H1 (cell line): Measurements from ENCODE around the gene CYP2A6. TPM values are rescaled to one million over a fixed set of nuclear protein-coding genes. Genes with fewer than 3 reads are reported as not detected.

Experiments
- ASH2L ChIP-seq: fragments of 200-600, 300-600 bp; sonication (generic); IDR thresholded peaks from one replicate; pipeline ENCODE4 v1.7.1; 2017; ENCODE audit warnings: low read length
- BRCA1 ChIP-seq: IDR thresholded peaks from 2 replicates; pipeline ENCODE4 v1.6.1; 2012; ENCODE audit warnings: low read depth, low read length, improper control_type of control experiment
- EGR1 ChIP-seq: IDR thresholded peaks from 2 replicates; pipeline ENCODE4 v1.6.1; 2011; ENCODE audit warnings: low read depth, low read length, borderline replicate concordance
- RAD21 ChIP-seq, 2 experiments: IDR thresholded peaks in 1 of 2; conservative IDR thresholded peaks in 1 of 2; 2 replicates each; pipeline ENCODE4 v1.6.1; 2011; ENCODE audit warnings: low read depth in 2 of 2, low read length in 2 of 2, improper control_type of control experiment in 1 of 2, inconsistent platforms in 1 of 2, mild to moderate bottlenecking in 1 of 2, moderate library complexity in 1 of 2
- SUZ12 ChIP-seq: fragments of 200-600 bp; sonication (generic); IDR thresholded peaks from 2 replicates; pipeline ENCODE4 v1.6.1; 2012; ENCODE audit warnings: mild to moderate bottlenecking, inconsistent platforms, low read length, moderate library complexity, mixed read lengths
- TAF1 ChIP-seq: IDR thresholded peaks from 2 replicates; pipeline ENCODE4 v1.6.1; 2011; ENCODE audit warnings: mild to moderate bottlenecking, low read depth, low read length
- TAF7 ChIP-seq: optimal IDR thresholded peaks from 2 replicates; pipeline ENCODE3; 2011; ENCODE audit warnings: low read depth, mild to moderate bottlenecking, inconsistent platforms, low read length, moderate library complexity, borderline replicate concordance
- polyA plus RNA-seq, 7 experiments: library from polyadenylated mRNA; depleted of rRNA in 3 of 7; stranded (reverse) in 5 of 7; unstranded in 2 of 7; fragments of >200 nt in 5 of 7; fragments of 200-250 nt in 2 of 7; gene quantifications; 1 replicate in 5 of 7; 2 replicates in 1 of 7; 4 replicates in 1 of 7; pipeline versions ENCODE4 v1.2.1 to v1.2.3, GENCODE V29; 2011 to 2013; ENCODE audit warnings: missing spikeins in 2 of 7, mixed read lengths in 2 of 7
- total RNA-seq: library from RNA; stranded (reverse); fragmentation: NEBNext Ultra II Directional; extraction: Animal tissue kit (Norgen Biotek cat#: 25700); gene quantifications from 2 replicates; pipeline ENCODE4 v1.2.1, GENCODE V29; 2021
- TF ChIP-seq, protein P1 (sequence below): fragments of 300-600 bp; sonication (generic); IDR thresholded peaks from 2 replicates; pipeline ENCODE4 v1.7.1; 2012; ENCODE audit warnings: low read length, moderate library complexity, mild to moderate bottlenecking, inconsistent platforms; ENCODE audit not compliant: insufficient replicate concordance
- TF ChIP-seq, protein P2 (sequence below): IDR thresholded peaks from 2 replicates; pipeline ENCODE4 v1.6.1; 2011; ENCODE audit warnings: low read length, improper control_type of control experiment

The CYP2A6 gene
- total and polyA plus RNA-seq, 2 of the 8 experiments (the other 6 are each of a cell fraction or from before 2014, with no cell fraction given), result 0.33 TPM; not detected in 1

DNA sequence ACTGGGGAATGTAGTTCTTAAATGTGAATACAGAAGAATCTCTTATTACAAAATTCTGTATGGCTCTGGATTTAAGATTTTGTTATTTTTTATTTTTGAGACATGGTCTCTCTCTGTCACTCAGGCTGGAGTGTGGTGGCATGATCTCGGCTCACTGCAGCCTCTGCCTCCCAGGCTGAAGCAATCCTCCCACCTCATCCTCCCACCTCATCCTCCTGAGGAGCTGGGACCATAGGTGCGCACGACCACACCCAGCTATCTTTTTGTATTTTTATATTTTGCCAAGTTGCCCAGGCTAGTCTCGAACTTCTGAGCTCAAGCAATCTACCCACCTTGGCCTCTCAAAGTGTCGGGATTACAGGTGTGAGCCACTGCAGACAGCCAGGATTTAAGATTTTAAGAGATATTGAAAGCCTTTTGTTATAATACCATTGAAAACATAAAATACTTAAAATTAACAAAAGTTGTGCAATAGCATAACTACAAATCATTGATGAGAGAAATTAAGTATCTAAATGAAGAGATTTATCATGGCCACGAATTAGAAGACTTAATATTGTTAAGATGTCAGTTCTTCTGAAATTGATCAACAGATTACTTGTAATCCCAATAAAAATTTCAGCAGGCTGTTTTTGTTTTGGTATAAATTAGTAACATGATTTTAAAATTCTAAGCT lies 13.4 kb downstream of the CYP2A6 start (continued):
- TF ChIP-seq, protein P1, sequence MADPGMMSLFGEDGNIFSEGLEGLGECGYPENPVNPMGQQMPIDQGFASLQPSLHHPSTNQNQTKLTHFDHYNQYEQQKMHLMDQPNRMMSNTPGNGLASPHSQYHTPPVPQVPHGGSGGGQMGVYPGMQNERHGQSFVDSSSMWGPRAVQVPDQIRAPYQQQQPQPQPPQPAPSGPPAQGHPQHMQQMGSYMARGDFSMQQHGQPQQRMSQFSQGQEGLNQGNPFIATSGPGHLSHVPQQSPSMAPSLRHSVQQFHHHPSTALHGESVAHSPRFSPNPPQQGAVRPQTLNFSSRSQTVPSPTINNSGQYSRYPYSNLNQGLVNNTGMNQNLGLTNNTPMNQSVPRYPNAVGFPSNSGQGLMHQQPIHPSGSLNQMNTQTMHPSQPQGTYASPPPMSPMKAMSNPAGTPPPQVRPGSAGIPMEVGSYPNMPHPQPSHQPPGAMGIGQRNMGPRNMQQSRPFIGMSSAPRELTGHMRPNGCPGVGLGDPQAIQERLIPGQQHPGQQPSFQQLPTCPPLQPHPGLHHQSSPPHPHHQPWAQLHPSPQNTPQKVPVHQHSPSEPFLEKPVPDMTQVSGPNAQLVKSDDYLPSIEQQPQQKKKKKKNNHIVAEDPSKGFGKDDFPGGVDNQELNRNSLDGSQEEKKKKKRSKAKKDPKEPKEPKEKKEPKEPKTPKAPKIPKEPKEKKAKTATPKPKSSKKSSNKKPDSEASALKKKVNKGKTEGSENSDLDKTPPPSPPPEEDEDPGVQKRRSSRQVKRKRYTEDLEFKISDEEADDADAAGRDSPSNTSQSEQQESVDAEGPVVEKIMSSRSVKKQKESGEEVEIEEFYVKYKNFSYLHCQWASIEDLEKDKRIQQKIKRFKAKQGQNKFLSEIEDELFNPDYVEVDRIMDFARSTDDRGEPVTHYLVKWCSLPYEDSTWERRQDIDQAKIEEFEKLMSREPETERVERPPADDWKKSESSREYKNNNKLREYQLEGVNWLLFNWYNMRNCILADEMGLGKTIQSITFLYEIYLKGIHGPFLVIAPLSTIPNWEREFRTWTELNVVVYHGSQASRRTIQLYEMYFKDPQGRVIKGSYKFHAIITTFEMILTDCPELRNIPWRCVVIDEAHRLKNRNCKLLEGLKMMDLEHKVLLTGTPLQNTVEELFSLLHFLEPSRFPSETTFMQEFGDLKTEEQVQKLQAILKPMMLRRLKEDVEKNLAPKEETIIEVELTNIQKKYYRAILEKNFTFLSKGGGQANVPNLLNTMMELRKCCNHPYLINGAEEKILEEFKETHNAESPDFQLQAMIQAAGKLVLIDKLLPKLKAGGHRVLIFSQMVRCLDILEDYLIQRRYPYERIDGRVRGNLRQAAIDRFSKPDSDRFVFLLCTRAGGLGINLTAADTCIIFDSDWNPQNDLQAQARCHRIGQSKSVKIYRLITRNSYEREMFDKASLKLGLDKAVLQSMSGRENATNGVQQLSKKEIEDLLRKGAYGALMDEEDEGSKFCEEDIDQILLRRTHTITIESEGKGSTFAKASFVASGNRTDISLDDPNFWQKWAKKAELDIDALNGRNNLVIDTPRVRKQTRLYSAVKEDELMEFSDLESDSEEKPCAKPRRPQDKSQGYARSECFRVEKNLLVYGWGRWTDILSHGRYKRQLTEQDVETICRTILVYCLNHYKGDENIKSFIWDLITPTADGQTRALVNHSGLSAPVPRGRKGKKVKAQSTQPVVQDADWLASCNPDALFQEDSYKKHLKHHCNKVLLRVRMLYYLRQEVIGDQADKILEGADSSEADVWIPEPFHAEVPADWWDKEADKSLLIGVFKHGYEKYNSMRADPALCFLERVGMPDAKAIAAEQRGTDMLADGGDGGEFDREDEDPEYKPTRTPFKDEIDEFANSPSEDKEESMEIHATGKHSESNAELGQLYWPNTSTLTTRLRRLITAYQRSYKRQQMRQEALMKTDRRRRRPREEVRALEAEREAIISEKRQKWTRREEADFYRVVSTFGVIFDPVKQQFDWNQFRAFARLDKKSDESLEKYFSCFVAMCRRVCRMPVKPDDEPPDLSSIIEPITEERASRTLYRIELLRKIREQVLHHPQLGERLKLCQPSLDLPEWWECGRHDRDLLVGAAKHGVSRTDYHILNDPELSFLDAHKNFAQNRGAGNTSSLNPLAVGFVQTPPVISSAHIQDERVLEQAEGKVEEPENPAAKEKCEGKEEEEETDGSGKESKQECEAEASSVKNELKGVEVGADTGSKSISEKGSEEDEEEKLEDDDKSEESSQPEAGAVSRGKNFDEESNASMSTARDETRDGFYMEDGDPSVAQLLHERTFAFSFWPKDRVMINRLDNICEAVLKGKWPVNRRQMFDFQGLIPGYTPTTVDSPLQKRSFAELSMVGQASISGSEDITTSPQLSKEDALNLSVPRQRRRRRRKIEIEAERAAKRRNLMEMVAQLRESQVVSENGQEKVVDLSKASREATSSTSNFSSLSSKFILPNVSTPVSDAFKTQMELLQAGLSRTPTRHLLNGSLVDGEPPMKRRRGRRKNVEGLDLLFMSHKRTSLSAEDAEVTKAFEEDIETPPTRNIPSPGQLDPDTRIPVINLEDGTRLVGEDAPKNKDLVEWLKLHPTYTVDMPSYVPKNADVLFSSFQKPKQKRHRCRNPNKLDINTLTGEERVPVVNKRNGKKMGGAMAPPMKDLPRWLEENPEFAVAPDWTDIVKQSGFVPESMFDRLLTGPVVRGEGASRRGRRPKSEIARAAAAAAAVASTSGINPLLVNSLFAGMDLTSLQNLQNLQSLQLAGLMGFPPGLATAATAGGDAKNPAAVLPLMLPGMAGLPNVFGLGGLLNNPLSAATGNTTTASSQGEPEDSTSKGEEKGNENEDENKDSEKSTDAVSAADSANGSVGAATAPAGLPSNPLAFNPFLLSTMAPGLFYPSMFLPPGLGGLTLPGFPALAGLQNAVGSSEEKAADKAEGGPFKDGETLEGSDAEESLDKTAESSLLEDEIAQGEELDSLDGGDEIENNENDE, result no peak
- TF ChIP-seq SUZ12 (no peak), TAF7 (no peak), TAF1 (no peak), EGR1 (no peak), BRCA1 (no peak), RAD21 (IDR thresholded peaks at IDR 0.05 in 1 of 2, conservative IDR thresholded peaks at IDR 0.05 in 1 of 2; ENCODE audit: low read depth in 2 of 2, low read length in 2 of 2) (no peak), ASH2L (no peak)
- TF ChIP-seq, protein P2, sequence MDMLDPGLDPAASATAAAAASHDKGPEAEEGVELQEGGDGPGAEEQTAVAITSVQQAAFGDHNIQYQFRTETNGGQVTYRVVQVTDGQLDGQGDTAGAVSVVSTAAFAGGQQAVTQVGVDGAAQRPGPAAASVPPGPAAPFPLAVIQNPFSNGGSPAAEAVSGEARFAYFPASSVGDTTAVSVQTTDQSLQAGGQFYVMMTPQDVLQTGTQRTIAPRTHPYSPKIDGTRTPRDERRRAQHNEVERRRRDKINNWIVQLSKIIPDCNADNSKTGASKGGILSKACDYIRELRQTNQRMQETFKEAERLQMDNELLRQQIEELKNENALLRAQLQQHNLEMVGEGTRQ, result no peak
